Transverse colon (tissue), 4 donors: Measurements from ENCODE around the gene MYLK. TPM values are rescaled to one million over a fixed set of nuclear protein-coding genes. Genes with fewer than 3 reads are reported as not detected.
A peak's percentile ranks its signal among the peaks of the same experiment; 100 is the strongest.

Experiments used
- DNase-seq: peaks from one replicate; pipeline ENCODE4 v3.0.0-alpha.2; 2019
- H3K27ac ChIP-seq, 4 donors: fragments of 200-600 bp; sonication (generic); 2 replicates each; pipeline ENCODE4 v1.5.1; 2016 to 2018; ENCODE audit warnings: inconsistent platforms in 4 of 4
- H3K27me3 ChIP-seq: fragments of 200-600 bp; sonication (generic); 2 replicates; pipeline ENCODE4 v1.5.1; 2017; ENCODE audit warnings: inconsistent platforms
- H3K36me3 ChIP-seq, 4 donors: fragments of 200-600 bp; sonication (generic); 2 replicates each; pipeline ENCODE4 v1.5.1; 2017 to 2019; ENCODE audit warnings: inconsistent platforms in 4 of 4
- H3K4me1 ChIP-seq, 4 donors: fragments of 200-600 bp; sonication (generic); 2 replicates each; pipeline ENCODE4 v1.5.1; 2017 to 2020; ENCODE audit warnings: inconsistent platforms in 4 of 4
- H3K4me3 ChIP-seq, 4 donors: fragments of 200-600 bp; sonication (generic); 1 replicate in 1 of 4; 2 replicates in 3 of 4; pipeline versions ENCODE4 v1.5.1 to v1.6.1; 2017 to 2019; ENCODE audit warnings: inconsistent platforms in 4 of 4
- H3K9me3 ChIP-seq, 2 donors: fragments of 200-600 bp; sonication (generic); 2 replicates each; pipeline ENCODE4 v1.5.1; 2017 to 2019; ENCODE audit warnings: inconsistent platforms in 2 of 2
- EP300 ChIP-seq: sonication (generic); formaldehyde crosslinking; IDR thresholded peaks from one replicate; pipeline ENCODE4 v1.6.1; 2017; ENCODE audit warnings: antibody characterized with exemption, low read depth
- POLR2A ChIP-seq: fragments of 450-650 bp; IDR thresholded peaks from one replicate; pipeline ENCODE4 v1.6.1; 2016; ENCODE audit warnings: antibody characterized with exemption, mild to moderate bottlenecking, moderate library complexity
- POLR2AphosphoS5 ChIP-seq, 3 donors: sonication (generic); formaldehyde crosslinking; IDR thresholded peaks; one replicate each; pipeline ENCODE4 v1.6.1; 2016; ENCODE audit warnings: antibody characterized with exemption in 3 of 3
- WGBS, 2 donors: methylation state at CpG; one replicate each; pipeline ENCODE4 v1.1.5; 2018; ENCODE audit warnings: low coverage in 1 of 2; 5-methylcytosine and 5-hydroxymethylcytosine counted together
- in situ Hi-C, 4 donors: fragments of 200-750 bp; cut with MboI; loops; one replicate each; pipeline versions ENCODE4 v1.15.0 to v1.15.1; 2017; ENCODE audit warnings: low sequenced_read_pairs in 3 of 4, low pct_ligation_motif_present in 1 of 4, low pct_unique_long_range_greater_than_20kb in 1 of 4
- intact Hi-C: fragments of 100-400 bp; cut with DNase I; formaldehyde crosslinking; loops from one replicate; pipeline ENCODE4 v1.15.1; 2023; ENCODE audit warnings: low total_unique reads
- total RNA-seq, 4 donors: library from RNA; depleted of rRNA; stranded (reverse); fragments of >200 nt; gene quantifications; one replicate each; pipeline ENCODE4 v1.1.0, GENCODE V29; 2016
- TF ChIP-seq, protein P1 (sequence below), 5 experiments: fragments of 200-600 bp in 3 of 5; fragments of 450-650 bp in 2 of 5; sonication (generic) in 3 of 5; IDR thresholded peaks; 1 replicate in 2 of 5; 2 replicates in 3 of 5; pipeline ENCODE4 v1.5.1; 2016 to 2017; ENCODE audit warnings: antibody characterized with exemption in 5 of 5, inconsistent platforms in 3 of 5, mild to moderate bottlenecking in 2 of 5, moderate library complexity in 1 of 5

Gene MYLK, protein sequence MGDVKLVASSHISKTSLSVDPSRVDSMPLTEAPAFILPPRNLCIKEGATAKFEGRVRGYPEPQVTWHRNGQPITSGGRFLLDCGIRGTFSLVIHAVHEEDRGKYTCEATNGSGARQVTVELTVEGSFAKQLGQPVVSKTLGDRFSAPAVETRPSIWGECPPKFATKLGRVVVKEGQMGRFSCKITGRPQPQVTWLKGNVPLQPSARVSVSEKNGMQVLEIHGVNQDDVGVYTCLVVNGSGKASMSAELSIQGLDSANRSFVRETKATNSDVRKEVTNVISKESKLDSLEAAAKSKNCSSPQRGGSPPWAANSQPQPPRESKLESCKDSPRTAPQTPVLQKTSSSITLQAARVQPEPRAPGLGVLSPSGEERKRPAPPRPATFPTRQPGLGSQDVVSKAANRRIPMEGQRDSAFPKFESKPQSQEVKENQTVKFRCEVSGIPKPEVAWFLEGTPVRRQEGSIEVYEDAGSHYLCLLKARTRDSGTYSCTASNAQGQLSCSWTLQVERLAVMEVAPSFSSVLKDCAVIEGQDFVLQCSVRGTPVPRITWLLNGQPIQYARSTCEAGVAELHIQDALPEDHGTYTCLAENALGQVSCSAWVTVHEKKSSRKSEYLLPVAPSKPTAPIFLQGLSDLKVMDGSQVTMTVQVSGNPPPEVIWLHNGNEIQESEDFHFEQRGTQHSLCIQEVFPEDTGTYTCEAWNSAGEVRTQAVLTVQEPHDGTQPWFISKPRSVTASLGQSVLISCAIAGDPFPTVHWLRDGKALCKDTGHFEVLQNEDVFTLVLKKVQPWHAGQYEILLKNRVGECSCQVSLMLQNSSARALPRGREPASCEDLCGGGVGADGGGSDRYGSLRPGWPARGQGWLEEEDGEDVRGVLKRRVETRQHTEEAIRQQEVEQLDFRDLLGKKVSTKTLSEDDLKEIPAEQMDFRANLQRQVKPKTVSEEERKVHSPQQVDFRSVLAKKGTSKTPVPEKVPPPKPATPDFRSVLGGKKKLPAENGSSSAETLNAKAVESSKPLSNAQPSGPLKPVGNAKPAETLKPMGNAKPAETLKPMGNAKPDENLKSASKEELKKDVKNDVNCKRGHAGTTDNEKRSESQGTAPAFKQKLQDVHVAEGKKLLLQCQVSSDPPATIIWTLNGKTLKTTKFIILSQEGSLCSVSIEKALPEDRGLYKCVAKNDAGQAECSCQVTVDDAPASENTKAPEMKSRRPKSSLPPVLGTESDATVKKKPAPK (N-terminal part only)
- total RNA-seq, result 100 to 1,000 TPM; 230 to 527 (median 349) TPM

DNA sequence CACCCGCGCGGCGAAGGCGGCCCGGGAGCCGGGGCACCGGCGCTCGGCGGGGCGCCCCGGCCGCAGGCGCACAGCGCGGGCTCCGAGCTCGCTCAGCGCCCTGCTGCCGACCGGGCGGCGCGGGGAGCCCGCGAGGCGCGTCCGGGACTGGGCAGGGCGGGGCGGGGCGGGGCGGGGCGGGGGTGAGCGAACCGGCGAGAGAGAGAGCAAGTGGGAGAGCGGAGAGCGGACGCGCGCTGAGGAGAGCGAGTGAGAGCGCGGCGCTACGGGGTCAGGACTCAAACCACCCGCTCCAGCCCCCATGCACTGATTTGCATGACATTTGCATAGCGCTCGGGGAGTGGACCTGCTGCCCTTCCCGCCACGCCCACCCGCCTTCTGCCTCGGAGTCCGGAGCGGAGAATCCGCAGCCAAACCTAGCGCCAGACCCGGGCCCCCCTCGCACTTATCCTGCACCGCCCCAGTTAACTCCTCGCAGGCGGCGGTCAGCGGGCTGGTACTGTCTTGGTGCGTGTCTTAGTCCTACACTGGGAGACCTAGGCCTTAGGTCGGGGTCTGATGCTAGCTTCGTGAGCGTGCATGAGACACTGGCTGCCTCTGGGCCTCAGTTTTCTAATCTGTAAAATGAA lies at the start of gene MYLK:
Gene MYLK, minus strand, starts transcription at position 130 of the 629 bp plus-strand sequence. CDS start 90,491 bp downstream, outside the sequence.
- DNase-seq, result peak; percentile 68
- H3K4me3 ChIP-seq, result peak within 1 kb of the TSS; percentile 32 to 59 (median 40)
- TF ChIP-seq EP300 (no peak), POLR2A (no peak), POLR2AphosphoS5 (IDR thresholded peaks at IDR 0.05) (peak in 1 of 3 donors; percentile 6)
- H3K4me1 ChIP-seq, result peaks cover 4 to 12% (median 10%) of the 10 kb centered on the region in 4 donors
- intact Hi-C loops, result no loop called here
- peaks cover 0 to 4% of the 10 kb centered on the region in 2 donors for H3K9me3 ChIP-seq
- no peaks in the 10 kb centered on the region for H3K36me3 ChIP-seq
- peaks cover 53% of the 10 kb centered on the region for H3K27me3 ChIP-seq
- peak within 1 kb of the TSS; percentile 31 to 68 (median 58) for H3K27ac ChIP-seq
- in situ Hi-C loops, result no loop called here
- WGBS, 2 donors, result 6% methylated on average over 35 of the region's 70 CpGs; no CpG with 5 or more reads in 1 of the 2 donors

DNA sequence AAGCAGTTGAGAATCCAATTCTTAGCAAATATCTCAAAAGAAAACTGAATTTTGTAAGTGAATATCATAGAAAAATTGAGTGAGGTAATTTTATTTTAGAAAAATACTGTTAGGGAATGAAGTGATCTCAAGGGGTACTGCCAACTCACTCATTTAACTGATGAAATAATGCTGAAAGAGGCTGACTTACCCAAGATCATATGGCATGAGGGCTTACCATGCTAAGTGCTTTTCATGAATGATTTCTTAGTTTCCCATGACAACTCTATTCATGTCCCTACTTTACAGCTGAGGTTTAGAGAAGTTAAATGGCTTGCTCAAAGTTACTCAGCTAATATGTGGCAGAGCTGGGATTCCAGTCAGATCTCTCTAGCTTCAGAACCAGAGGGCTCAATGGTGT lies 46.3 kb upstream of the MYLK start:
- Histone ChIP-seq H3K9me3 (no peaks in the 10 kb centered on the region), H3K4me1 (no peaks in the 10 kb centered on the region), H3K27ac (no peak overlapping the region), H3K4me3 (no peak overlapping the region), H3K36me3 (peaks cover 0 to 31% (median 11%) of the 10 kb centered on the region in 4 donors), H3K27me3 (no peaks in the 10 kb centered on the region)
- in situ Hi-C loops (no loop called here), intact Hi-C loops (no loop called here)
- no peak for TF ChIP-seq EP300
- no peak for TF ChIP-seq POLR2A
- TF ChIP-seq POLR2AphosphoS5 (IDR thresholded peaks at IDR 0.05), result no peak
- TF ChIP-seq, protein P1, sequence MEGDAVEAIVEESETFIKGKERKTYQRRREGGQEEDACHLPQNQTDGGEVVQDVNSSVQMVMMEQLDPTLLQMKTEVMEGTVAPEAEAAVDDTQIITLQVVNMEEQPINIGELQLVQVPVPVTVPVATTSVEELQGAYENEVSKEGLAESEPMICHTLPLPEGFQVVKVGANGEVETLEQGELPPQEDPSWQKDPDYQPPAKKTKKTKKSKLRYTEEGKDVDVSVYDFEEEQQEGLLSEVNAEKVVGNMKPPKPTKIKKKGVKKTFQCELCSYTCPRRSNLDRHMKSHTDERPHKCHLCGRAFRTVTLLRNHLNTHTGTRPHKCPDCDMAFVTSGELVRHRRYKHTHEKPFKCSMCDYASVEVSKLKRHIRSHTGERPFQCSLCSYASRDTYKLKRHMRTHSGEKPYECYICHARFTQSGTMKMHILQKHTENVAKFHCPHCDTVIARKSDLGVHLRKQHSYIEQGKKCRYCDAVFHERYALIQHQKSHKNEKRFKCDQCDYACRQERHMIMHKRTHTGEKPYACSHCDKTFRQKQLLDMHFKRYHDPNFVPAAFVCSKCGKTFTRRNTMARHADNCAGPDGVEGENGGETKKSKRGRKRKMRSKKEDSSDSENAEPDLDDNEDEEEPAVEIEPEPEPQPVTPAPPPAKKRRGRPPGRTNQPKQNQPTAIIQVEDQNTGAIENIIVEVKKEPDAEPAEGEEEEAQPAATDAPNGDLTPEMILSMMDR (IDR thresholded peaks at IDR 0.05), result no peak
- no peak for DNase-seq

DNA sequence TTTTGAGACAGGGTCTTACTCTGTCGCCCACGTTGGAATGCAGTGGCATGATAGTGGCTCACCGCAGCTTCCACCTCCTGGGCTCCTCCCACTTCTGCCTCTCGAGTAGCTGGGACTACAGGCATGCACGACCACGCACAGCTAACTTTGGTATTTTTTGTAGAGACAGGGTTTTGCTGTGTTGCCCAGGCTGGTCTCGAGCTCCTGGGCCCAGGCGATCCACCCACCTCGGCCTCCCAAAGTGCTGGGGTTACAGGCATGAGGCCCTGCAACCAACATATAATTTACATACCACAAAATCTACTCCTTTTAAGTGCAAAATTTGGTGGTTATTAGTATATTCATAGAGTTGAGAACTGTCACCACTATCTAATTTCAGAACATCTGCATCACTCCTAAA lies 45.2 kb upstream of the MYLK start:
- Histone ChIP-seq H3K9me3 (no peaks in the 10 kb centered on the region), H3K36me3 (peaks cover 0 to 36% (median 14%) of the 10 kb centered on the region in 4 donors), H3K27ac (no peak overlapping the region), H3K4me3 (no peak overlapping the region), H3K27me3 (no peaks in the 10 kb centered on the region), H3K4me1 (no peaks in the 10 kb centered on the region)
- no peak for TF ChIP-seq EP300
- TF ChIP-seq, protein P1 (IDR thresholded peaks at IDR 0.05), result no peak
- intact Hi-C loops, result no loop called here
- in situ Hi-C loops, result no loop called here
- no peak for DNase-seq
- 92% methylated on average over 9 of the region's 9 CpGs; no CpG with 5 or more reads in 1 of the 2 donors for WGBS, 2 donors

DNA sequence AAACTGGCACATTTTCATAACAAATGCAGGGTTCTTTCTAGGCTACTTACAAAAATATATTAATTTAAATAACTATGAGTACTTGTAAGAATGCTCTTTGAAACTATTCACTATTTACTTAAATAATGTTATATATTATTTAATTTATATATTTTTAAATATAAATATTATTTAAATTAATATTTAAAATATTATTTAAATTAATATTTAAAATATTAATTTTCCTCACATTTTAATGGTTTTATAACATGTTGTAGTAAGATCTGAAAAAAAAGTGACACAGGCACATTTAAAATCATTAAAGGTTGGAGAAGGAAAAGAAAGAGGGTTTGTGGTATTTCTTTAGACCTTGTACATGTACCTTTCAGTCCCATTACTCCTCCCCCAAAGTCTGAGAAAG lies 42.3 kb upstream of the MYLK start:
- Histone ChIP-seq H3K27me3 (no peaks in the 10 kb centered on the region), H3K4me3 (no peak overlapping the region), H3K36me3 (peaks cover 0 to 41% (median 12%) of the 10 kb centered on the region in 4 donors), H3K4me1 (no peaks in the 10 kb centered on the region), H3K9me3 (peaks cover 4 to 9% of the 10 kb centered on the region in 2 donors), H3K27ac (no peak overlapping the region)
- no peak for TF ChIP-seq POLR2A
- TF ChIP-seq, protein P1 (IDR thresholded peaks at IDR 0.05), result no peak
- no peak for TF ChIP-seq EP300
- TF ChIP-seq POLR2AphosphoS5 (IDR thresholded peaks at IDR 0.05), result no peak
- intact Hi-C loops, result no loop called here
- in situ Hi-C loops, result no loop called here
- no peak for DNase-seq
